GM21515 (cell line): ENCODE measurements around the gene ZFP90.
"Not testable (repeated sequence)": the region's sequence is repeated elsewhere in the genome, so short reads cannot be mapped to it uniquely, and the experiment has no call there.

Experiments used
- ATAC-seq: cut with Tn5 transposase; IDR thresholded peaks from one replicate; pipeline ENCODE4 v1.9.1; 2021; ENCODE audit not compliant: unreplicated experiment

ZFP90 gene

GRCh38 chr16:68517606-68518166, 21.4 kb upstream of the ZFP90 start:
- no peak for ATAC-seq

- no peak for ATAC-seq
Observed at GRCh38 chr16:68519225-68519745, 19.8 kb upstream of the ZFP90 start.

GRCh38 chr16:68520649-68521086, 18.4 kb upstream of the ZFP90 start:
- peak; percentile 87 for ATAC-seq

GRCh38 chr16:68524069-68524820, 14.8 kb upstream of the ZFP90 start:
- ATAC-seq: no peak

- ATAC-seq: no peak
Observed at GRCh38 chr16:68526143-68526781, 12.8 kb upstream of the ZFP90 start.

- ATAC-seq: no peak
Observed at GRCh38 chr16:68526782-68527145, 12.3 kb upstream of the ZFP90 start.

GRCh38 chr16:68528233-68528632, 10.9 kb upstream of the ZFP90 start:
- ATAC-seq: peak; percentile 5

- ATAC-seq: peak; percentile 76
Observed at GRCh38 chr16:68528686-68529379, 10.3 kb upstream of the ZFP90 start.

- ATAC-seq: peak; percentile 12
Observed at GRCh38 chr16:68529608-68529930, 9.5 kb upstream of the ZFP90 start.

- peak; percentile 88 for ATAC-seq
Observed at GRCh38 chr16:68529931-68530701, 9.0 kb upstream of the ZFP90 start.

- ATAC-seq: no peak
Observed at GRCh38 chr16:68533937-68534336, 5.2 kb upstream of the ZFP90 start.

GRCh38 chr16:68535331-68535730, 3.8 kb upstream of the ZFP90 start:
- ATAC-seq: no peak

- peak; percentile 31 for ATAC-seq
Observed at GRCh38 chr16:68539711-68540239, 684 bp downstream of the ZFP90 start.

GRCh38 chr16:68548947-68549346, 9.9 kb downstream of the ZFP90 start:
- ATAC-seq: no peak

GRCh38 chr16:68553186-68553585, 14.1 kb downstream of the ZFP90 start:
- ATAC-seq: no peak

GRCh38 chr16:68560341-68560740, 21.2 kb downstream of the ZFP90 start:
- not testable (repeated sequence) for ATAC-seq

GRCh38 chr16:68563631-68564381, 24.7 kb downstream of the ZFP90 start:
- no peak for ATAC-seq

GRCh38 chr16:68564382-68564985, 25.4 kb downstream of the ZFP90 start:
- ATAC-seq: no peak

GRCh38 chr16:68574479-68574878, 35.4 kb downstream of the ZFP90 start:
- no peak for ATAC-seq
